H1 (cell line): ENCODE results near the gene ADK. TPM values are rescaled to one million over a fixed set of nuclear protein-coding genes. Genes with fewer than 3 reads are reported as not detected.

Experiments used
- CBX5 ChIP-seq: fragments of 300-800, 300-1000 bp; sonication (generic); IDR thresholded peaks from 2 replicates; pipeline ENCODE4 v1.7.1; 2016; ENCODE audit warnings: antibody characterized with exemption, low read length, low read depth
- JUN ChIP-seq: IDR thresholded peaks from 2 replicates; pipeline ENCODE4 v1.6.1; 2011; ENCODE audit warnings: low read depth, mild to moderate bottlenecking, improper control_type of control experiment, low read length
- SP2 ChIP-seq: IDR thresholded peaks from 2 replicates; pipeline ENCODE4 v1.6.1; 2012; ENCODE audit warnings: mild to moderate bottlenecking, low read length, inconsistent platforms
- polyA plus RNA-seq, 7 experiments: library from polyadenylated mRNA; depleted of rRNA in 3 of 7; stranded (reverse) in 5 of 7; unstranded in 2 of 7; fragments of >200 nt in 5 of 7; fragments of 200-250 nt in 2 of 7; gene quantifications; 1 replicate in 5 of 7; 2 replicates in 1 of 7; 4 replicates in 1 of 7; pipeline versions ENCODE4 v1.2.1 to v1.2.3, GENCODE V29; 2011 to 2013; ENCODE audit warnings: missing spikeins in 2 of 7, mixed read lengths in 2 of 7
- total RNA-seq: library from RNA; stranded (reverse); fragmentation: NEBNext Ultra II Directional; extraction: Animal tissue kit (Norgen Biotek cat#: 25700); gene quantifications from 2 replicates; pipeline ENCODE4 v1.2.1, GENCODE V29; 2021

Gene ADK
- total and polyA plus RNA-seq, 2 of the 8 experiments (the other 6 are each of a cell fraction or from before 2014, with no cell fraction given): 12.3 to 42.4 TPM

DNA sequence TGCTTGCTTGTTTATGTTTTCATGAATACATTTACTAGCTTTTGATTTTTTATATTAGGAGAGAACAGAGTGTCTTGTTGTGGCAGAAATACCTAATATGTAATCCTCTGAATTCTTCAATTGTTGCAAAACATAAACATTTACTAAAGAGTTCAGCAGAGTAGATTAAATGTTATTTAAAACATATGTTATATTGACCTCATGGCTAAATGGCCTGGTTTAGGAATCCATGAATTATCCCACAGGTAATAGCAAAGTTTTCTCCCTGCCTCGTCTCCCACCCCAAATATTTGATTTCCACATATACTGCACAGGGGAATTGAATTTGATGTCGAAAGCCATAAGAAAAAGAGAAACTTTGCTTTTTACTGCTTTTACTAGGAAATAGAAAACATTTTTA lies 111.8 kb downstream of the ADK start (continued):
- no peak for TF ChIP-seq JUN
- no peak for TF ChIP-seq CBX5
- no peak for TF ChIP-seq SP2
